ENCODE measurements around the gene ESRRG. TPM values are rescaled to one million over a fixed set of nuclear protein-coding genes. Genes with fewer than 3 reads are reported as not detected.

Gene ESRRG
- polyA plus RNA-seq, 1 donor = 13.5 TPM

DNA sequence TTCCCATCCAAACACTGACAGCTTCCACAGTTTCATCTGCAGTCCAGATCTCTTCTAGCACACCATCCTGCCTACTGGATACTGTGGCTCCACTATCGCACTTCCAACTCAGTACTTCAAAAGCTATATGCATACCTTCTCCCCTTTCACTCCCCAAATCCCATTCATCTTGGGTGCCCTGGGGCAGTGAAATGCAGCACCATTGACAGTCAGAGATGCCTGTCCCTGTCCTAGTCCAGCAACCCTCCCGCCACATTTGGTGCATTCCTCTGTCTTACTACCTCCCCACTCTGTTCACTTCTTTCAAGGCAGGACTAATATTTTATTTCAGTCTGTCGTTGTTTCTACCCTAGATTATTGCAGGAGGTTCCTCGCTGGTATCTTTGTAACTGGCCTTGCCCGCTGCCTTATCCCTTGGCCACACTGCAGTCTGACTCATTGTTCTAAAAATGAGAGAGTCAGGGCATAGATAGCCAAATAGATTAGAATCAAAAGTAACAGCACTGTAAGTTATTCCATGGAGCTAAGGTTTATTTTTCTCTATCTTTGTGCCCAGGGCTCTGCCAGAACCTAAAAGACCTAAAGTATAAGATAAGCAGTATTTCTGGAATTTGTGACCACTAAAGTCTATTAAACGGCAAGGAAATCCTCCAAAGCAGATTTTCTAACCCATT lies 96.7 kb downstream of the ESRRG start:
- DNase-seq = no peak

DNA sequence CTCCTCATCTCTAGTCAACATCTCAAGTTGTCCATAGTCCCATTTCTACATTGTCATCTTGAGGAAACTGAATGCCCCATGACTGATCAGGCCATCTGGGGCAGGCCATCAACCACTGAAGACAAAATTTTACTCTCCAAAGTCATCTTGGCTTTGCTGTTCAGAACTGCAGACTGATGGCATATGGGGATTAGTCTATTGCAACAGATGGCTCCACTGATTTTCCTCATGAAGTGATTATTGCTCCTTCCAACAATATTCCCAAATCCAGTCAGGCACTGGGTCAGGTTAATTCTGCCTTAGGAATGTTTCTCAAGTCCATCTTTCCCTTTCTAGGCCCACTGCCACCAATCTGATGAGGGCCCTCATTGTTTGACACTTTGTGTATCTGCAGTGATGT lies 101.7 kb downstream of the ESRRG start:
- no peak for DNase-seq

DNA sequence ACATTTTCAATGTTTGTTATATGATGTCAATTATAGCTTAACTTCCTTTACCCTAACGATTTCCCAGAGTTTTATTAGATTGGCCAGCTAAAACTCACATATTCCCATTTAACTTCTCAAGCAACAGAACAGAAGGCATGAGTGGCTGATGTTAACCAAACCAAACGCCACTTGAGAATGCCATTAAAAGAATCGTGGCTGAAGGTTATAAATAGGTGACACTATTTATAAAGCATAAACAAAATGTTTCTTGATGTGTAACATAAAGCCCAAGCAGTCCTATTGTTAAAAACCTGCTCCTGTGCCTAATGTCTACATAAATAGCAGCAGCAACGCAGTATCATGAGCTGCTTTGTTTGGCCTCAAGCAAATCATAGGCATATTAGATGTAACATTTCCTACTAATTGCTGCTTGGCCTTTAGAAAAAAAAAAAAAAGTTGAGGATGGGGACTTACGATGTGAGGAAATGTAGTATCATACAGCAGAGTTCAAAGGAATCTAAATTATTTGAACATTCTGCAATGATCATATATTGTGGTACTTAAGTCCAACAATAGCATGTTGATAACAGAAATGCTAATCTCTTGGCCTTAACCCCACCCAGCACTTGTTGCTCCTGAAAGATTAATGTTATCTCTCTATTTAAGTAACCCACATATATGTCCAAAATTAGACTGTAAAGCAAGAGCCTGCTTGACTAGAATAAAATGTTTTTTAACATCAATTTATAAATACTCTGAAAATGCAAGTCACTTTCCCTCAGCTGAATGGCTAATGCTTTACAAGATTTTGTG lies 106.0 kb downstream of the ESRRG start:
- DNase-seq = no peak

DNA sequence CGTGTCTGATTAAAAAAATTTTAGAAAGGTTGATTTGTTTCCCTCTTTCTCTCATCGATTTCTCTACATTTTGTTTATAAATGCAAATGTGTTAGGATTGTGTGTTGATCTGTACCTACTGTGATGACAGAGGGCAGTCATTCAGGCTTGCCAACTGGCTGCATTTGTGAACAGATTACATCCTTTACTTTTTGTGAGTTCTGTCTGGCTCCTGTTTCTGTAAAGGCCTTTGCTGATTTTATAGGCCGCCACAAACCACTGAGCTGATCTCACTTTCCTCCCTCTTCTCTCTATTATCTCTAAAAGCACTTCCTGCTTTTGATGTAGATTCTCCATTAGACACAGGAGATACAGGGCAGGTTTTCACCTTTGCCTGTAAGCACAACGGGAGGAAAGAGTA lies 106.8 kb downstream of the ESRRG start:
- no peak for DNase-seq

DNA sequence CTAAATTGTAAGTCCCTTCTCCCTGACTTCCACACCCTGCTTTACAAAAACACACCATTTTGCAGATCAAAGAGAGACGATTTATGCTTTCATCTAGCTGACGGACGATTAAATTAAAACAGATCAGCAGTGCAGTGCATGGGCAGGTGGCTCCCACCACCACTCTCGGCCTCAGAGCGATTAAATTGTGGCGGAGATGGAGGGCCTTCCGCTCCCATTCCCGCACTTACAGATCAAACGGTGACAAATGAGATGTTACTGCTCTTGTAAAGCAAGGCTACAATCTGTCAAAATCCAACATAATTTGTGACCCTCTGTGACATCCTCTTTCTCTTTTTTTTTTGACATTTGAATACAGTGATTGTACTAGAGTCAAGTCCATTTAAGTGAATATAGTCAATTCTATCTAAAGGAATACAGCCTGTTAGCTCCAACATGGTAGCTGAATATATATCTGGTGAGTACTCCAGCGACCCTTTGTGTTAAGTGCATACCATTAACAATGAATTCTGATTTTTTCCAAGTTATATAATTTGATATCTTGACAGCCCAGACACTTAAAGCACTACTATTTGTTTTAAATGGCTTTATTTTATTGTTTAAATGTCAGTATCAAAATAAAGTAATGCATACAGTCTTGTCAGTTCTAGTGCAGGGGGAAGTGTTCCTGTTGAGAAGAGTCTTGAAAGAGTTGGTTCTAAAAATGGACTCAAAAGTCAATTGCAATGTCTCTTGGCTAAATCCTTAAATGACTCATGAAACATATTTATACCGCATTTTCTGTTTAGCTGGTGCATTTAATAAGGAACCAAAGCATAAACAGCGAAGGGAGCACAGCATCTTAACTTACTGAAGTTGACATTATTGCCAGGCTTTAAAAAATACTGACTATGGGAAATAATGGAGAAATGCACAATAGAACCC lies 109.0 kb downstream of the ESRRG start:
- no peak for DNase-seq

DNA sequence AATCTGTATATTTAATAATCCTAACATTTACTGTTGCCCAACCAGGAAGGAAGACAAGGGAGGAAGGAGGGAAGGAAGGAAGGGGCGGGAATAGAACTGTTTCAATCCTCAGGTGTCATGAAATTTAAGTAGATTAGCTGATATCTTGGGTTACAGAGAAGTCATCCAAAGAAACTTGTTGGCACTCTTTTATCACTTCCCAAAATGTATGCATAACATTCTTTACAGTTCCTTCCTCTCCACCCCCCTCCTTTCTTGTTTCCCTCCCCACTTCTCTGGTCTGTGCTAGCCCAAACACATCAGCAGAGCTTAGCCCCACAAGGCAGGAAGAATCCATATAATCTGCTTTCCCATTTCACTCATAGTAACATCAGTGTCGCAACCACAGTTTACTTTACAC lies 110.9 kb downstream of the ESRRG start:
- no peak for DNase-seq

DNA sequence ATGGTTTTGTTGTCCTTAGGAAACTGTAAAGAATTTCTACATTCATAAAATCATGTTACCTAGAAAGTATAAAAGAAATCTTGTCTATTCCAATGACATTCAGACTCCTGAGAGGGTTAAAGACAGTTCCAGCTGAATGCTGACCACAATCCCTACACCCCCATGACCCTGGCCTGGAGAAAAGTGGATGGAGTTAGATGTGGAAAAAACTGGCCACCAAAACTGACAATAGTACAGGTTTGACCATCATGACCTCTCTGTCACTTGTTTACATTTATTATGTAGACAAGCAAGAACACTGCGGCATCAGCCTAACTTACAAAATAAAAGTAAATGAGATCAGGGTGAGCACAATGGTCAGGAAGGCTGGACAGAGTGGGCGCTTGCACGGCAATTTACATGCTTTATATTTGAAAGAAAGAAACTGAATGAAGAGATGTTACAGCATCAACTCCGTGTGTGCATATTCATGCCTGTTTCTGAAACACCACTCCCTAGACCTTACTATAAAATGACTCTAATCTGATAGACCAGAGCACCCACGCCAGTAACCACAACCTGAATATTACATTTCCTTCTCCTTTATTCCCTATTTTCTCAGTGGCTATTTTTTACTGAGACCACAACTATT lies 116.0 kb downstream of the ESRRG start:
- DNase-seq = no peak

DNA sequence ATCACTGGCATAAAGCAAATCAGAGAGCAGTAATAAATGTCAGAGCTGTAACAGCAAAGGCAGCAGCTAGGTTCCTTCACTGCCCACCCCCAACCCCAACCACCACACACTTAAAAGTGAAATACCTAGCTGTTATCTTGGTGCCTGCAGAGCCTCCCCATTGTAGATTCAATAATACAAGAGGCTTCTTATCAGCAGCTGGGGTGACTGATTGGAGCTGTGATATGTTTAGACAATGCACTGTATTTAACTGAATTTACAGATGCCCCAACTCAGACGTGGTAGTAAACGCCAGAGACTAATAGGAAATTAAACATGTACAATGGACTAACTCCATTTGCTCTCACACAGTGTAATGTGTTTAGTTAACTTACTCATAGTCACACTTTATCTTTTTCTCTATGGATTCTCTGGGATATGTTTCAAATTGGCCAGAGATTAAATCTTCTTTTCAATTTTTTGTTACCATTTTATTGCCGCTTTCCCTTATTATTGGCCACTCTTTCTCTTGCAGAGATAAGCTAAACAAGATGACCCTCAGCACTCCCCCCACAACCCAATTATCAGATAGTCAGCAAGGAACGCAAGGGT lies 117.1 kb downstream of the ESRRG start:
- DNase-seq = no peak

DNA sequence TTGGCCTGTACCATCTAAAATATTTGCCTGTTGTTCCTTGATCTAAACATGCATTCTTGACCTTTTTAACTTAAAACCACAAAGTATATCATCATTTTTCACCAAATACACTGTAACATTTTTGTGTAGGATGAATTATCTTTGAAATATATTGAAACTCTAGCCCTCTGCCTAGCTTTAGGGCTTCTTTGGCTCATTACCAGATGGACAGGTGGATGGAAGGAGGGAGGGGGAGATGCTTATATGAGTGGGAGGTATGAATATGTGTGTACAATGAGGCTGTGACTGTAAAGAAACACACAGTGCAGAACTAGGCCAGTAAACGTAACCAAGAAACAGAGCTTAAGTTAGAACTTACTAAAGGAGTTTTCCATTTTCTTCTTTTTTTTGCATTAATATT lies 118.5 kb downstream of the ESRRG start:
- DNase-seq = no peak

DNA sequence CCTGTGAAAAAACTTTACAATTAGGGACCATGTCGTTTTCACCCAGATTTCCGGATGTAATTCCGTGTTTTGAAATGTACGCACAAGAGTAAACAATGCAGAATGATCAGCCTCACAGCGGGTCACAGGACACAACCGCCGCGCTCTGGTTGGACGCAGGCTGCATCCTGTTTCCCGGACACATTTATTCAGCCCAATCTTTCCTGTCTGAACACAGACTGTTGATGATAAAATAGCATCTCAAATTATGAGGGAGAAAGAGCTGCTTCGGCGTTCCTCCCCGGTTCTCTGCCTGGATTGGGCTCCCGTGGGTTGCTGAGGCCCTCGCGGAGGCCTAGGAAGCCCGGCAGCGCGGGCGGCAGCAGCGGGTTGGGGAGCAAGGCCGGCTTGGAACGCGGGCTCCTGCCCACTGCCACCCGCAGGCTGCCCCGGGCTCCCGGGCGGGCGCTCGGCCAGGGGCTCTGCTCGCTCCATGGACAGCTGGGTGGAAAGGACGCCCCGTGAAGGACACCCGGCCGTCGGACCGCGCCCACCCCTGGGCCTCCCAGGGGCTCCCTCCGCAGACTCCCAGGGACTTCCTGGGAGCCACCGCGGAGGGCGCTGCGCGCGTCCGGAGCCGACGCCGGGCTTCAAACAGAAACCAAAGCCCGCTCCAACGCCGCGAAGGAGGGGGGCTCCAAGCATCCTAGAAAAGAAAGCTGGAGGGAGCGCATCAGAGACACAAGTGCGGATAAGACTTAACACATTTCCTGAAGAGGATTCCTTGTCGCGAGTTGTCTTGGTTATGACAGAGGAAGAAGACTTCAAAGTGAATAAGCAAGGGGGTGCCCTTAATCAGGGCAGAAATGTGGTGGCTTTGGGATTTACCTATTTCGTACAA lies 122.3 kb downstream of the ESRRG start:
- peak; percentile 87 for DNase-seq

DNA sequence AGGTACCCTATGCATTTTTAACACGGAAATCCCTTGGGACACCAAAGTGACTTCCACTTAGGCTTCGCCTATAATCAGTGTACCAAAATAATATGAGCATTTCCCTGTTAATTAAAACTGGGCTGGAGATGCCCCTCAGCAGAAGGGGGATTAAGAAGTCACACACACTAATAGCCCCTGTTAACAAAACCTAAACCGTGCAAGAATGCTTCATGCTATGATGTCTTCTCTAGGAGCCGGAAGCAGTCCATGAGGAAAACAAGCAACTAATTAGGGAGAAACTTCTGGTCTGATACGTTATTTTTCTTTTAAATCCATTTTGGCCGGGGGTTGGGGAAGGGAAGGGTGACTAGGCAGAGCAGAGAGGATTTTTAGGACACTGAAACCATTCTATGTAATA lies 123.4 kb downstream of the ESRRG start:
- DNase-seq = no peak

DNA sequence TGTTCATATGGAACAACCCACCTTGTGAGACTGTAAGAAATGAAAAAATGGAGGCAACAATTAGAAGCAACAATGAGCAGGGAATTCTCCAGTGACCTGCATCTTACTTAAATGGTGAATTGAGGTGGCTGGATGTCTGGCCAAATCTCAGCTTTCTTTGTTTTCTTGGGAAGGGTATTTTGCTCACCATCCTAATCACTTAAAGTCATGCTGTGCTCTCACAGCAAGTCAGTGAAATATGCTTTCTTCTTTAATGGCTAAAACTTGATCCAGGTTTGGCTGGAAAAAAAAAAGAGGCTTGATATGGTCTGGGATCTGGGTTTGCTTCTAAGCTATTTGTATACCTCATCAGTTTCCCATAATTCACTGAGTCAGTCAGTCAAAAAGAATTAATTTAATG lies 124.8 kb downstream of the ESRRG start:
- DNase-seq = no peak

DNA sequence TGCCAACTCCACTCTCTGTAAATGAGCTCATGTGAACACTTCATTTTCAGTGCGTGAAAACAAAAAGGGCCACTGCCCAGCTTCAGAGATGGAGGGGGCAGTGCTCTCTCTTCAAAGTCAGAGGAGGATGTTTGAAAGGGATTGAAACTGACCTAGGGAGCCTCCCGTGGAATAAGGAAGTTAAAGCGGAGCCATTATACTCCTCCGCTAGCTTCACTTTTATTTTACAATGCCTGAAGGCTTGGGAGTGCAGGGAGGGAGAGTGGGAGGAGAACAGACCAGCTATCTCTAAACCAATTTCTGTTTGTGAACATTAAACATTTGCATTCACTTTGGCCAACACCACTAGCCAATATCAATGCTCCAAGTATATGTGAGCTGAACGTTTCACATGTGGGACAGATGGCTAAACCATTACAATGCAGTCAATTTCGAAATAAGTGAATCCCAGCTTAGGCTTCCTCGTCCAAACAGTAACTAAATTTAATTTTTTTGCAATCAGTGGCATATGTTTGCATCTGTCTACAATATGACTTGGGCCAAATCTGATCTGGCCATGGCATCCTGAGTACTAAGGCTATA lies 126.9 kb downstream of the ESRRG start:
- DNase-seq = no peak

DNA sequence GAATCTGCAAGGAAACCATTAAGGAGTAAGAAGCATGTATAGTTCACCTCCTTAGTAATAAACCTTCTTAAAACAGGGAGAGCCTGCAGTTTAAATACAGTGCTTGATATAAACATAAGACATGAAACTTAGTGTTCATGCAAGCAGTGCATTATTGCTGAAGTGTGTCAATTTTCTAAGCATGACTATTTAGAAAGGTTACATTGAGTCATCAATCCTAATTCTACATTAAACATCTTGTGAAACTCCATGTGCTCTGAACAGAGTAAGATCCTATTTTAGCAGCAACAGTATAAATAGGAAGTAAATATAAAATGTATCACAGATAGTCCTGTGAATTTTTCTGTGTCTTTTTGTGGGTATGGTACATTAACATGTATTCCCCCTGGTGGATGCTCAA lies 135.5 kb downstream of the ESRRG start:
- DNase-seq = no peak

DNA sequence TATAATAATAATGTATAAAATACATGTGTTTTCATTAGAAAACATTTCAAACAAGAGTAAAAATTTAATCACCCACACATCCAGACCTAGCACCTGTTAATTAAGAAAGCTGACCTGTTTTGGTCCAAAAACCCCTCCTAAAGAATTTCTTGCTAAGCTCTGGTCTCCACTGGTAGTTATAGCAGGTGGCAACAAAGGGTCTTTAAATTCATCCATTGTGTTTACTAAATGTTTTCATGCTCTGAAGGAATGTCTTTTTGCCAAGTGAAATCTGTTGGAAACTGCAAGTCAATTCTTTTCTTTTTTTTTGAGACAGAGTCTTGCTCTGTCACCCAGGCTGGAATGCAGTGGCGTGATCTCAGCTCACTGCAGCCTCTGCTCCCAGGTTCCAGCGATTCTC lies 141.1 kb downstream of the ESRRG start:
- DNase-seq = no peak

DNA sequence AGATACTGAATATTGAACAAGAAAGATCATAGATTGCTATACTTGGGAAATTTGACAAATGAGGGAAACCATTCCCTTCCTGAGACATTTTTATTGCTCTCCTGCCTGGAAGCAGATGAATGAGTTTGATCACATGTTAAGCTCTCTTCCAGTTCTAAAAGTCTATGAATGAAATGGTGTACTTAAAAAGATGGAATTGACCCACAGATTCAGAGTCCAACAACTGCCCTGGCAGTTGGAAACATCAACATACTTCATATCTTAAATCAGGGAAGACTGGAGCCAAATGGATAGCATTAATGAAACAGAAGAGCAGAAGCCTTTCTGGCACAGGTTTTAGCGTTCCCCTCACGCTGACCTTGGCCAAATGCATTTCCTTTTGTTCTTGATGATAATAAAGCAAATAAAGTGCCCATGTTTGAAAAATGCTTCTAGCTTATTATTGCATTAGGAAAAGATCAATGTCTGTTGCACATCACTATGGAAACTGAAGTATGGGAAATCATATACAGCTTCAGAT lies 142.6 kb downstream of the ESRRG start:
- no peak for DNase-seq

DNA sequence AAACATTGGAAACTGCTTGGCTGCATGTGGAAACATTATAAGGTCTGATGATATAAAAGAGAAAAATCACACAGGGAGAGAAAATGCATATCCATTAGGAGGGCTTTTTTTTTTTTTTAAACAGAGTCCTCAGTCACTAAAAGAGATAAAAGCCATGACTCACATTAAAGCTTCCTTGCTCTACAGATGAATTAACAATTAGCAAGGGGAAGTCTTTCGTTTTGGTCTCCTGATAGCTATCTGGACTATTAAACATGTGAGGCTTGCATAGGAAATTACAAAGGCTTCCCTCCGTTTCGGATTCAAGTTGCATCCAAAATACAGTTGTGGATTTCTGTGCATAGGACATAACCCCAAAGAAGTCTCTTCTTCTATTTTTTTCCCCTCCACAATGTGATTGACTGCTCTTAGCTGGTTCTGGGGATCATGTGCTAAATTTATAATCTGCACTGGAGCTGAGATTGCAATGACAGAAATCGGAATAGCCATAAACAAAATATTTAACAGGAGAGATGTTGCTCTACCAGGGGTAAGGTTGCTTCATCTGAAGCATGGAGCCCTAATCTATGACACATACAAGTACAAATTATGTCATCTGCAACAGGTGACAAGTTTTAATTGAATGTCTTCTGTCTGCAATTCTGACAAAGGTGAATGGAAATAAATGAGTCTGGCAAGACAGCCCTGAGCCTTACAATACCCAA lies 146.8 kb downstream of the ESRRG start:
- DNase-seq = no peak

DNA sequence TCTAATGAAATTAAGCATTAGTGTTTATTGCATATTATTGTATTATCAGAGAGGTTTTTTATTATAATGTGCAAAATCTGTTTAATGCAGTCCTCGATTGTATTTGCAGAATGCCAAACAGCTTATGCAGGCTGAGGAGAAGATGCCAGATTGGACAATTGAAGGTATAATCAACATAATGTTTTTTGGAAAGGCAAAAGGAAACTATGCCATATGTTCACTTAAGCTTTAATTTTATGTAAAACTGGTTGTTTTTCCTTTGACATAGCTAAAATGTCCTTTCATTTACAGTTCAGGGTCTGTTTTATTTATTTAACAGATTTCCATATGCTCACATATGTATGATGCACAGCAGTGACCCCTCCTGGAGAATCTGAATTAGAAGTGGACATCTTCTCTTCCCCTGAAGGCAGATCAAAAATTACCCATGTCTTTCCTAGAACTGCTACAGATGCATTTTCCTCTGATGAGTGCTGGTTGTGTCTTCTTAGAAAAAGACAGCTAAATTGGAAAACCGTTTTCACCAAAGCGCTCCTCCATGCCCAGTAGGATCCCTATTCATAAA lies 156.5 kb downstream of the ESRRG start:
- DNase-seq = no peak

DNA sequence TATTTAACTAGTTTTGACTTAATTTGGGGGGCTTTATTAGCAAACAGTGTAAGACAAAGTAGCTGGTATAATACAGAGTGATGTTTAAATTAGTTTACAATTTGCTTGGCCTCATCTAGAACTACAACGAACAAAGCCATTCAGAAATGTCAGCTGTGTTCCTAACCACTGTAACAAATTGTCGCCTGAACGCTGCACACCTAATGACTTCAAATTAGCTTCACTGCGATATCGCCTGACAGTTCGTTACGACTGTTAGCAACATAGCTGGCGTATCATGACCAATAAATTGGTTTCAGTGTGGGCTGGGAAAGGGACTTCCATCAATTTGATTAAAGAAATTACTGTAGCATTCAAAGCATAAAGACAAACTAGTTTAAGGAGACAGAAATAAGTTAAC lies 160.1 kb downstream of the ESRRG start:
- DNase-seq = no peak

DNA sequence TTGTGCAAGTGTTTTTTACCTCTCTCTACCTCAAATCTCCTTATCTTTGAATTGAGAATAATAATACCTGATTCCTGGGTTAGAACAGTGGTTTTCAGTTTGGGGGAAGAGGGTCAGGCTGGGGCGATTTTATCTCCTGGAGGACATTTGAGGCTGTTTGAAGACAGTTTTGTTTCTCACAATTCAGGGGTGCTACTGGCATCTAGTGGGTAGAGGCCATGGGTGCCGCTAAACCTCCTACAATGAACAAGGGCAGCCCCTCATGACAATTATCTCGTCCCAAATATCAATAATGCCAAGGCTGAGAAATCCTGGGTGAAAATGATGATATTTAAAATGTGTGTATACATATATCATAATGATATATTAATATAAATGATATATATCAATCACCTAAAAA lies 160.8 kb downstream of the ESRRG start:
- no peak for DNase-seq
